A673 (cell line): ENCODE results near the gene ARHGAP6.
"Not testable (repeated sequence)": the region's sequence is repeated elsewhere in the genome, so short reads cannot be mapped to it uniquely, and the experiment has no call there.

Source experiments
- CTCF ChIP-seq: fragments of 300-800, 200-600 bp; sonication (generic); conservative IDR thresholded peaks from 2 replicates; pipeline ENCODE4 v1.5.1; 2017; ENCODE audit warnings: low read depth, mild to moderate bottlenecking, antibody characterized with exemption, low read length, moderate library complexity, mixed read lengths
- EZH2 ChIP-seq: fragments of 200-600 bp; sonication (generic); IDR thresholded peaks from 2 replicates; pipeline ENCODE4 v1.6.1; 2017; ENCODE audit warnings: borderline replicate concordance, low read depth, mild to moderate bottlenecking, mixed read lengths, antibody characterized with exemption, low read length; ENCODE audit not compliant: poor library complexity, severe bottlenecking

DNA sequence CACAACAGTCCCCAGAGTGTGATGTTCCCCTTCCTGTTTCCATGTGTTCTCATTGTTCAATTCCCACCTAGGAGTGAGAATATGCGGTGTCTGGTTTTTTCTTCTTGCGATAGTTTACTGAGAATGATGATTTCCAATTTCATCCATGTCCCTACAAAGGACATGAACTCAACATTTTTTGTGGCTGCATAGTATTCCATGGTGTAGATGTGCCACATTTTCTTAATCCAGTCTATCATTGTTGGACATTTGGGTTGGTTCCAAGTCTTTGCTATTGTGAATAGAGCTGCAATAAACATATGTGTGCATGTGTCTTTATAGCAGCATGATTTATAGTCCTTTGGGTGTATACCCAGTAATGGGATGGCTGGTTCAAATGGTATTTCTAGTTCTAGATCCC lies 174.3 kb downstream of the ARHGAP6 start:
- TF ChIP-seq CTCF, EZH2: not testable (repeated sequence)
